Measurements from ENCODE around the gene MAN2A2.

- TF ChIP-seq RAD21 (IDR thresholded peaks at IDR 0.05; ENCODE audit: low read depth) (no peak), FOXM1 (IDR thresholded peaks at IDR 0.05; ENCODE audit: borderline replicate concordance, low read depth) (no peak), MAX (IDR thresholded peaks at IDR 0.05) (no peak), TEAD4 (IDR thresholded peaks at IDR 0.05) (no peak), REST (IDR thresholded peaks at IDR 0.05; ENCODE audit: low read depth) (no peak), EP300 (IDR thresholded peaks at IDR 0.05; ENCODE audit: borderline replicate concordance) (no peak), TCF12 (IDR thresholded peaks at IDR 0.05; ENCODE audit: low read depth) (no peak), CEBPB (IDR thresholded peaks at IDR 0.05) (no peak)
Measured at GRCh38 chr15:90930861-90931574, 27.9 kb downstream of the MAN2A2 start.
